ENCODE results near the gene GDPD4. TPM values are rescaled to one million over a fixed set of nuclear protein-coding genes. Genes with fewer than 3 reads are reported as not detected.

GDPD4 gene
- total and polyA plus RNA-seq, 2 of the 4 experiments (the other 2 are of a cell fraction), result not detected

- TF ChIP-seq CHD1 (IDR thresholded peaks at IDR 0.05; ENCODE audit: low read depth, low read length) (no peak), BHLHE40 (IDR thresholded peaks at IDR 0.05; ENCODE audit: low read depth, low read length) (no peak), SMC3 (IDR thresholded peaks at IDR 0.05; ENCODE audit: low read depth, low read length) (no peak), MAZ (IDR thresholded peaks at IDR 0.05; ENCODE audit: borderline replicate concordance, low read depth, low read length) (no peak), RAD21 (IDR thresholded peaks at IDR 0.05; ENCODE audit: low read length) (no peak), USF2 (IDR thresholded peaks at IDR 0.05; ENCODE audit: low read depth, low read length) (no peak), RFX5 (IDR thresholded peaks at IDR 0.05; ENCODE audit: low read depth, low read length) (no peak)
- ATAC-seq (ENCODE audit: low read depth), result no peak; the same call in 1 of the 2 replicates
- no peak overlapping the region for H3K56ac ChIP-seq (ENCODE audit: extremely low read depth, insufficient read depth, low read length)
- H3K4me1 ChIP-seq (ENCODE audit: control insufficient read depth, insufficient read depth, low read length), result peaks cover 3% of the 10 kb centered on the region
- H2BK5ac ChIP-seq (ENCODE audit: low read depth, low read length, poor library complexity, severe bottlenecking), result no peak overlapping the region
- no peak overlapping the region for H4K5ac ChIP-seq (ENCODE audit: low read depth, low read length)
- in situ Hi-C loops (cut with MboI; ENCODE audit: low sequenced_read_pairs) (no loop called here), intact Hi-C loops (cut with micrococcal nuclease) (no loop called here), dilution Hi-C loops (cut with HindIII; ENCODE audit: low sequenced_read_pairs, unreplicated experiment) (no loop called here)
- no peak overlapping the region for H3K18ac ChIP-seq (ENCODE audit: low read depth, low read length)
- no peak overlapping the region for H3K4me2 ChIP-seq (ENCODE audit: low read depth, low read length)
- no peaks in the 10 kb centered on the region for H3K9me3 ChIP-seq (ENCODE audit: control insufficient read depth, insufficient read depth, low read length)
- H3K79me1 ChIP-seq (ENCODE audit: low read depth in 1 of 2, low read length in 2 of 2), result no peaks in the 10 kb centered on the region; a peak in 1 of 4 replicates
- 0 out of 2 replicates have a peak overlapping the region, but pooled peaks have one; percentile 30 for H2BK120ac ChIP-seq (ENCODE audit: low read depth, low read length)
- H3K27ac ChIP-seq (ENCODE audit: insufficient read depth, low read length), result no peak overlapping the region
- H3K9me1 ChIP-seq (ENCODE audit: insufficient read depth, low read length), result peaks cover 12% of the 10 kb centered on the region
- H3K14ac ChIP-seq (replicated peaks; ENCODE audit: low read depth, low read length), result peak overlapping the region; percentile 63; the same call in 1 of the 2 replicates
- WGBS, 2 experiments (ENCODE audit: extremely low coverage in 2 of 2, insufficient read length in 1 of 2), result 100% methylated on average over 1 of the region's 1 CpG; no CpG with 5 or more reads in 1 of the 2 experiments
- H2BK15ac ChIP-seq (ENCODE audit: low read depth, low read length), result no peak overlapping the region
- no peak overlapping the region for H2AFZ ChIP-seq (replicated peaks; ENCODE audit: low read length, poor library complexity)
- no peak overlapping the region for H4K91ac ChIP-seq (ENCODE audit: insufficient read depth, low read depth, low read length)
- peaks cover 4% of the 10 kb centered on the region; the same call in 1 of the 2 replicates for H4K20me1 ChIP-seq (ENCODE audit: insufficient read depth, low read length)
- H3K4me3 ChIP-seq (ENCODE audit: insufficient read depth, low read depth, low read length), result no peak overlapping the region
- H2AK9ac ChIP-seq (replicated peaks; ENCODE audit: low read depth, low read length, poor library complexity), result no peak overlapping the region
- no TSS peak for BruUV-seq (replicated peaks)
- H3K23ac ChIP-seq (ENCODE audit: low read depth, low read length), result 0 out of 2 replicates have a peak overlapping the region, but pooled peaks have one; percentile 56
- H3K4ac ChIP-seq (ENCODE audit: low read depth, low read length), result no peak overlapping the region
- no peaks in the 10 kb centered on the region for H3K36me3 ChIP-seq (ENCODE audit: control insufficient read depth, insufficient read depth, low read length)
- H2BK20ac ChIP-seq (ENCODE audit: low read depth, low read length), result peak overlapping the region; percentile 42; the same call in 1 of the 2 replicates
- no peak overlapping the region for H3K9ac ChIP-seq (ENCODE audit: low read depth, low read length)
- CTCF ChIA-PET, result no interaction called here
- H4K8ac ChIP-seq (ENCODE audit: low read depth in 2 of 2, low read length in 2 of 2), result no peak overlapping the region
- H3K27me3 ChIP-seq (ENCODE audit: control insufficient read depth, insufficient read depth, low read length), result no peaks in the 10 kb centered on the region
- DNase-seq, result no peak
- POLR2A ChIA-PET (ENCODE audit: unreplicated experiment), result no interaction called here
- H2AK5ac ChIP-seq (ENCODE audit: low read depth, low read length), result no peak overlapping the region
Observed at GRCh38 chr11:77325159-77325558, 23.7 kb upstream of the GDPD4 start.
